AG10803 (cell line): ENCODE measurements around the gene RPRD1B.

Experiments used
- DNase-seq: peaks from one replicate; pipeline ENCODE4 v3.0.0; 2010; ENCODE audit warnings: low read depth
- H3K4me3 ChIP-seq: 2 replicates; pipeline ENCODE4 v1.5.1; 2011; ENCODE audit warnings: mild to moderate bottlenecking, low read length, control low read depth
- CTCF ChIP-seq: conservative IDR thresholded peaks from 2 replicates; pipeline ENCODE4 v1.5.1; 2011; ENCODE audit warnings: mild to moderate bottlenecking, low read length, control low read depth, inconsistent platforms

Gene RPRD1B

GRCh38 chr20:38076548-38076947 lies 43.0 kb downstream of the RPRD1B start:
- DNase-seq, result no peak
- no peak overlapping the region for H3K4me3 ChIP-seq
- TF ChIP-seq CTCF, result no peak

- H3K4me3 ChIP-seq, result no peak overlapping the region
- no peak for TF ChIP-seq CTCF
- no peak for DNase-seq
Observed at GRCh38 chr20:38078084-38078483, 44.5 kb downstream of the RPRD1B start.

GRCh38 chr20:38079353-38079752 lies 45.8 kb downstream of the RPRD1B start:
- no peak for TF ChIP-seq CTCF
- H3K4me3 ChIP-seq, result no peak overlapping the region
- no peak for DNase-seq

GRCh38 chr20:38081575-38081974 lies 48.0 kb downstream of the RPRD1B start:
- H3K4me3 ChIP-seq, result no peak overlapping the region
- DNase-seq, result no peak
- TF ChIP-seq CTCF, result no peak

- H3K4me3 ChIP-seq, result no peak overlapping the region
- no peak for TF ChIP-seq CTCF
- DNase-seq, result no peak
Observed at GRCh38 chr20:38082894-38083293, 49.3 kb downstream of the RPRD1B start.

- TF ChIP-seq CTCF, result no peak
- DNase-seq, result no peak
- H3K4me3 ChIP-seq, result no peak overlapping the region
Observed at GRCh38 chr20:38083338-38084048, 49.9 kb downstream of the RPRD1B start.

GRCh38 chr20:38084425-38084951 lies 50.9 kb downstream of the RPRD1B start:
- no peak for TF ChIP-seq CTCF
- DNase-seq, result peak; percentile 77

More at GRCh38 chr20:38084425-38084951, 50.9 kb downstream of the RPRD1B start:
- no peak overlapping the region for H3K4me3 ChIP-seq
